Cardiac muscle cell (in vitro differentiated cells and primary cell): Measurements from ENCODE around the gene BTRC. TPM values are rescaled to one million over a fixed set of nuclear protein-coding genes. Genes with fewer than 3 reads are reported as not detected.

Experiments
- DNase-seq, 2 donors: peaks; one replicate each; pipeline versions ENCODE4 v3.0.0 to v3.0.0-alpha.2; 2010 to 2017; ENCODE audit warnings: low read depth in 1 of 2, low spot score in 1 of 2
- H3K27ac ChIP-seq: fragments of 200-600 bp; sonication (generic); 2 replicates; pipeline ENCODE4 v1.5.1; 2016
- H3K27me3 ChIP-seq: fragments of 200-600 bp; sonication (generic); 2 replicates; pipeline ENCODE4 v1.6.0; 2016; ENCODE audit warnings: control low read depth
- H3K36me3 ChIP-seq: fragments of 200-600 bp; sonication (generic); 2 replicates; pipeline ENCODE4 v1.5.1; 2016; ENCODE audit warnings: control low read depth
- H3K4me1 ChIP-seq: fragments of 200-600 bp; sonication (generic); 2 replicates; pipeline ENCODE4 v1.8.1; 2017; ENCODE audit warnings: low read depth, mild to moderate bottlenecking, mixed run types
- H3K4me3 ChIP-seq: fragments of 200-600 bp; sonication (generic); 2 replicates; pipeline ENCODE4 v1.5.1; 2016; ENCODE audit warnings: mild to moderate bottlenecking
- H3K9me3 ChIP-seq: fragments of 200-600 bp; sonication (generic); 2 replicates; pipeline ENCODE4 v1.5.1; 2017; ENCODE audit warnings: low read depth, mild to moderate bottlenecking, control low read depth
- polyA plus RNA-seq: library from polyadenylated mRNA; unstranded; fragments of >200 nt; fragmentation: Nextera tagmentation; extraction: Ambion mirVana; gene quantifications from 2 replicates; pipeline ENCODE4 v1.2.1, GENCODE V29; 2016
- total RNA-seq: library from RNA; depleted of rRNA; stranded (reverse); fragments of >200 nt; gene quantifications from 2 replicates; pipeline ENCODE4 v1.2.3, GENCODE V29; 2016
- TF ChIP-seq, protein P1 (sequence below): IDR thresholded peaks from 2 replicates; pipeline ENCODE4 v1.5.1; 2012; ENCODE audit warnings: low read depth, mild to moderate bottlenecking, low read length

The BTRC gene
- total and polyA plus RNA-seq, 2 experiments from 2014 or later: 14.0 to 22.3 TPM

GRCh38 chr10:101597091-101597900, 243.3 kb downstream of the BTRC start:
- DNase-seq: no peak
- Histone ChIP-seq H3K4me1 (peaks cover 11% of the 10 kb centered on the region), H3K27me3 (no peaks in the 10 kb centered on the region), H3K36me3 (peaks cover 3% of the 10 kb centered on the region), H3K27ac (no peak overlapping the region), H3K4me3 (no peak overlapping the region), H3K9me3 (no peaks in the 10 kb centered on the region)
- TF ChIP-seq, protein P1, sequence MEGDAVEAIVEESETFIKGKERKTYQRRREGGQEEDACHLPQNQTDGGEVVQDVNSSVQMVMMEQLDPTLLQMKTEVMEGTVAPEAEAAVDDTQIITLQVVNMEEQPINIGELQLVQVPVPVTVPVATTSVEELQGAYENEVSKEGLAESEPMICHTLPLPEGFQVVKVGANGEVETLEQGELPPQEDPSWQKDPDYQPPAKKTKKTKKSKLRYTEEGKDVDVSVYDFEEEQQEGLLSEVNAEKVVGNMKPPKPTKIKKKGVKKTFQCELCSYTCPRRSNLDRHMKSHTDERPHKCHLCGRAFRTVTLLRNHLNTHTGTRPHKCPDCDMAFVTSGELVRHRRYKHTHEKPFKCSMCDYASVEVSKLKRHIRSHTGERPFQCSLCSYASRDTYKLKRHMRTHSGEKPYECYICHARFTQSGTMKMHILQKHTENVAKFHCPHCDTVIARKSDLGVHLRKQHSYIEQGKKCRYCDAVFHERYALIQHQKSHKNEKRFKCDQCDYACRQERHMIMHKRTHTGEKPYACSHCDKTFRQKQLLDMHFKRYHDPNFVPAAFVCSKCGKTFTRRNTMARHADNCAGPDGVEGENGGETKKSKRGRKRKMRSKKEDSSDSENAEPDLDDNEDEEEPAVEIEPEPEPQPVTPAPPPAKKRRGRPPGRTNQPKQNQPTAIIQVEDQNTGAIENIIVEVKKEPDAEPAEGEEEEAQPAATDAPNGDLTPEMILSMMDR: no peak

DNA sequence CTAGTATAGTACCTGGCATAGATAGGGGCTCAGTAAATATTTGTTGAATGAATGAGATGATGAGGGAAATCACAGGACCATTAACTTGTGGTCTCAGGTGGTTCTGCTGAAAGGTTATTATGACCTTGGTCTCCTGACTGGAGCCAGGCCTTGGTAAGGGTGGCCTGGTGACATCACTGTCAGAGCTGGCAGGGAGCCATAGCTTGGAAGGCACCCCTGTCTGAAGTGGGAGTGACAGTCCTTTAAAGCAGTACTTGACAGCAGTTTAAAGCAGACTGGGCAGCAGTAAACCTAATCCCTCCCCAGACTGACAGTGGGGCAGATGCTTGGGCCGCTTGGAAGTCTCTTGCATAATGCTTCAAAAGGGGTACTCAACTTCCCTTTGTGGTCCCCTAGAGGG, 247.6 kb downstream of the BTRC start:
- Histone ChIP-seq H3K4me1 (peaks cover 11% of the 10 kb centered on the region), H3K27me3 (no peaks in the 10 kb centered on the region), H3K9me3 (no peaks in the 10 kb centered on the region), H3K4me3 (no peak overlapping the region), H3K27ac (no peak overlapping the region), H3K36me3 (peaks cover 3% of the 10 kb centered on the region)
- TF ChIP-seq, protein P1: no peak
- peak in 1 of 2 donors; percentile 58 for DNase-seq

DNA sequence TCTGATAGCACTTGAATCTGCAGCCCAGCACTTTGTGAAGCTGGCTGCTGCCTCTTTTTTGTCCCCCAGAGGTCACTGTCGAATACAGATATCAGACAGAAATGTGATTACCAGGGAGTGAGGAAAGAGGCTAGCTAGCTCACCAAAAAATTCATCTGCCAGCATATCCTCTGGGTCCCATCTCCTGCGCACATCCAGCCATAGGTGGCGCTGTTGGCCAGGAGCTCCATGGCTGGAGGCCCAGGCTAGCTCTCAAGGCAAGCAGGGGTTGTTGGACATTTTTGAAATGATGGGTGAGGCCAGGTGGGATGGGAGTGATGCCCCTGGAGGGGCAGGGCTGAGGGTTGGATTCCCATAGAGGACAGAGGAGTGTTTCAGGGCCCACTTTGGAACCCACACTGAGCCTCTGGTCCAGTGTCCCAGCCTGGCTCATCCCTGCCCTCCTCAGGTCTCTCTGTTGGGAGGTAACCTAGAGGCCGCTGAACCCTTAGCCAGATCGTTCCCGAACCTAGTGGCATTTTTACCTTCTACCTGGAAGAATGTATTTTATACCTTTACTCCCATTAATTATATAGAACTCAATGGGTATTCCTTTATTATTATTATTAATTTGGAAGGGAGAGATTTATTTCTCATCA, 248.9 kb downstream of the BTRC start:
- no peaks in the 10 kb centered on the region for H3K9me3 ChIP-seq
- TF ChIP-seq, protein P1: peak; percentile 83
- no peak overlapping the region for H3K4me3 ChIP-seq
- H3K27ac ChIP-seq: no peak overlapping the region
- H3K4me1 ChIP-seq: peaks cover 19% of the 10 kb centered on the region
- no peaks in the 10 kb centered on the region for H3K27me3 ChIP-seq
- DNase-seq: peak; percentile 70 to 91
- no peaks in the 10 kb centered on the region for H3K36me3 ChIP-seq

Other genes starting within 250 kb of the BTRC start
- gene TLX1, start 222.9 kb upstream of the BTRC start, total RNA-seq: 2.2 and 2.9 TPM in 2 replicates
- 1.9 and 2.3 TPM in 2 replicates for gene TLX1, start 222.9 kb upstream of the BTRC start, polyA plus RNA-seq
- not detected in 2 replicates for gene LBX1, start 124.7 kb upstream of the BTRC start, total RNA-seq
- not detected in 2 replicates for gene LBX1, start 124.7 kb upstream of the BTRC start, polyA plus RNA-seq
- gene POLL, start 234.1 kb downstream of the BTRC start, total RNA-seq: 27.6 and 28.0 TPM in 2 replicates
- gene POLL, start 234.1 kb downstream of the BTRC start, polyA plus RNA-seq: 41.7 and 43.0 TPM in 2 replicates
- gene DPCD, start 234.2 kb downstream of the BTRC start, total RNA-seq: 120 and 257 TPM in 2 replicates
- 146 and 161 TPM in 2 replicates for gene DPCD, start 234.2 kb downstream of the BTRC start, polyA plus RNA-seq